Right ventricle myocardium superior (tissue), 1 donor: ENCODE data around the gene TXNIP. TPM values are rescaled to one million over a fixed set of nuclear protein-coding genes. Genes with fewer than 3 reads are reported as not detected.

Source experiments
- ATAC-seq: fragments of 200-7000 bp; cut with Tn5 transposase; one replicate; pipeline ENCODE4 v1.9.1; 2020; ENCODE audit warnings: mild to moderate bottlenecking; ENCODE audit not compliant: poor library complexity
- DNase-seq: peaks from one replicate; pipeline ENCODE4 v3.0.0-alpha.2; 2020
- intact Hi-C: fragments of 100-400 bp; cut with DNase I; formaldehyde crosslinking; loops from one replicate; pipeline ENCODE4 v1.11.2; 2022
- total RNA-seq: library from RNA; stranded (reverse); fragmentation: NEBNext Ultra II Directional; extraction: Animal tissue kit (Norgen Biotek cat#: 25700); gene quantifications from one replicate; pipeline ENCODE4 v1.2.1, GENCODE V29; 2021
- donor health status: DM: no; HTN: yes; CAD: no; lungs with severe emphysema.

The TXNIP gene
- total RNA-seq, 1 donor from 2014 or later, result 980 TPM

- ATAC-seq (no peak), DNase-seq (peak; percentile 51)
- intact Hi-C loops, result no loop called here
These were observed 39.5 kb downstream of the TXNIP start for GRCh38 chr1:145956781-145957442.

GRCh38 chr1:145956361-145956760 is 40.0 kb downstream of the TXNIP start:
- no peak for DNase-seq
- intact Hi-C loops, result no loop called here
- no peak for ATAC-seq

- DNase-seq, result no peak
- intact Hi-C loops, result no loop called here
- no peak for ATAC-seq
These were observed 40.9 kb downstream of the TXNIP start for GRCh38 chr1:145955436-145955835.

GRCh38 chr1:145953861-145954260 is 42.5 kb downstream of the TXNIP start:
- intact Hi-C loops, result no loop called here
- ATAC-seq (no peak), DNase-seq (no peak)

GRCh38 chr1:145952903-145953302 is 43.5 kb downstream of the TXNIP start:
- ATAC-seq (no peak), DNase-seq (no peak)
- intact Hi-C loops, result no loop called here

GRCh38 chr1:145951526-145951925 is 44.9 kb downstream of the TXNIP start:
- DNase-seq (no peak), ATAC-seq (no peak)
- intact Hi-C loops, result no loop called here

- DNase-seq, result no peak
- intact Hi-C loops, result no loop called here
These were observed 47.2 kb downstream of the TXNIP start for GRCh38 chr1:145949219-145949618.

GRCh38 chr1:145947551-145947950 is 48.8 kb downstream of the TXNIP start:
- DNase-seq (no peak), ATAC-seq (no peak)
- intact Hi-C loops, result no loop called here

More at GRCh38 chr1:145949219-145949618, 47.2 kb downstream of the TXNIP start:
- peak; percentile 63 for ATAC-seq

- intact Hi-C loops, result no loop called here
- no peak for ATAC-seq
- no peak for DNase-seq
These were observed 49.8 kb downstream of the TXNIP start for GRCh38 chr1:145946477-145946986.

GRCh38 chr1:145944532-145944931 is 51.8 kb downstream of the TXNIP start:
- no peak for ATAC-seq

GRCh38 chr1:145942871-145943270 is 53.5 kb downstream of the TXNIP start:
- intact Hi-C loops, result no loop called here
- ATAC-seq (no peak), DNase-seq (no peak)

More at GRCh38 chr1:145944532-145944931, 51.8 kb downstream of the TXNIP start:
- no peak for DNase-seq
- intact Hi-C loops, result no loop called here

Other genes with a start within 250 kb of the TXNIP start
- gene RNF115, start 172.5 kb downstream of the TXNIP start, total RNA-seq, result 46.5 TPM
- 12.2 TPM for gene POLR3C, start 172.4 kb downstream of the TXNIP start, total RNA-seq
- 2.9 TPM for gene NUDT17, start 150.9 kb downstream of the TXNIP start, total RNA-seq
- gene PIAS3, start 137.5 kb downstream of the TXNIP start, total RNA-seq, result 13.2 TPM
- 1.1 TPM for gene ANKRD35, start 110.7 kb downstream of the TXNIP start, total RNA-seq
- gene ITGA10, start 86.5 kb downstream of the TXNIP start, total RNA-seq, result 1.0 TPM
- 22.3 TPM for gene PEX11B, start 77.9 kb downstream of the TXNIP start, total RNA-seq
- gene RBM8A, start 69.1 kb downstream of the TXNIP start, total RNA-seq, result 57.9 TPM
- 22.9 TPM for gene LIX1L, start 38.6 kb downstream of the TXNIP start, total RNA-seq
- gene ANKRD34A, start 32.0 kb downstream of the TXNIP start, total RNA-seq, result 0.59 TPM
- 49.2 TPM for gene POLR3GL, start 31.9 kb downstream of the TXNIP start, total RNA-seq
- gene HJV, start 25.2 kb upstream of the TXNIP start, total RNA-seq, result 88.1 TPM
- gene NBPF10, start 148.2 kb upstream of the TXNIP start, total RNA-seq, result 0.62 TPM
- 7.2 TPM for gene NOTCH2NLA, start 232.4 kb upstream of the TXNIP start, total RNA-seq